ENCODE results near the gene YES1. TPM values are rescaled to one million over a fixed set of nuclear protein-coding genes. Genes with fewer than 3 reads are reported as not detected.

The YES1 gene

DNA sequence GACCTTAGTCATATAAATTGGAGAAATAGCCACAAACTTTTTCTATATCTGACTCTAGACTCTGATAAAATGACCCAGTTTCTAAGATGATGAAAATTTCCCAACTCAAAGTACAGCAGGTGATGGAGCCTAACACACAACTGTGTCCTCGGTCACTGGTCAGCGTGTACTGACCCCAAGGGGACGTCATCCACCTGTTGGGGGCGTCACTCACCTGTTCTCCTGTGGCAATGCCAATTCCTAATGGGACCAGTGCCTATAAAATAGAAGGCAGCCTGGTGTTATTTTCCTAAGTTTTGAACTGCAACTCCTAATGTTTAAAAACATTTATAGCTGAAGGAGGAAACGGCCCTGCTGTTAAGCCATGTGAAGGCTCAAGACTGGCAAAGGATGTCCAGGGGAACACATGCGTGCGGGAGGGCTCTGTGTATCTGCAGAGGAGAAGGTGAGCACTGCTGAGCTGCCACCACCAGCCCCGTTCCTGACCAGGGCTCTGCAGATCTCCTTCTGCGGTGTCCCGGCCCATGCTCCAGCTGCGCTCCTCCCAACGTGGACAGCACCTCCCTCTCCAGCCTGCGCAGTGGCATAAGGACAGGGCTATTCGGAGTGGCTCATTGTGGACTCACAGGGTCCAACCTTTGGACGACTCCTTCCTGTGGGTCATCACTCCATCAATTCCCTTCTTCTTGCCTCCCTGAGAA is 133.4 kb downstream of the YES1 start:
- Histone ChIP-seq H3K36me3 (ENCODE audit: insufficient read depth, low read length) (peaks cover 40% of the 10 kb centered on the region), H3K9me3 (replicated peaks; ENCODE audit: low read length) (no peaks in the 10 kb centered on the region), H3K4me2 (ENCODE audit: low read length) (no peak overlapping the region), H3K9ac (ENCODE audit: low read depth, low read length) (no peak overlapping the region), H3K4me1 (ENCODE audit: control insufficient read depth, insufficient read depth, low read length) (no peaks in the 10 kb centered on the region), H3K4me3 (ENCODE audit: low read length) (no peak overlapping the region), H3K27me3 (ENCODE audit: control insufficient read depth, insufficient read depth, low read length) (no peaks in the 10 kb centered on the region)

- Histone ChIP-seq H3K9ac (ENCODE audit: low read depth, low read length) (no peak overlapping the region), H3K9me3 (replicated peaks; ENCODE audit: low read length) (no peaks in the 10 kb centered on the region), H3K27me3 (ENCODE audit: control insufficient read depth, insufficient read depth, low read length) (no peaks in the 10 kb centered on the region), H3K36me3 (ENCODE audit: insufficient read depth, low read length) (peaks cover 43% of the 10 kb centered on the region), H3K4me1 (ENCODE audit: control insufficient read depth, insufficient read depth, low read length) (no peaks in the 10 kb centered on the region), H3K4me2 (ENCODE audit: low read length) (no peak overlapping the region), H3K4me3 (ENCODE audit: low read length) (no peak overlapping the region)
Measured at GRCh38 chr18:677951-678381, 134.1 kb downstream of the YES1 start.

GRCh38 chr18:677145-677544 is 134.9 kb downstream of the YES1 start:
- no peak overlapping the region for H3K4me2 ChIP-seq (ENCODE audit: low read length)
- no peaks in the 10 kb centered on the region for H3K4me1 ChIP-seq (ENCODE audit: control insufficient read depth, insufficient read depth, low read length)
- H3K27me3 ChIP-seq (ENCODE audit: control insufficient read depth, insufficient read depth, low read length), result no peaks in the 10 kb centered on the region
- H3K9ac ChIP-seq (ENCODE audit: low read depth, low read length), result no peak overlapping the region
- H3K4me3 ChIP-seq (ENCODE audit: low read length), result no peak overlapping the region
- peaks cover 49% of the 10 kb centered on the region for H3K36me3 ChIP-seq (ENCODE audit: insufficient read depth, low read length)
- no peaks in the 10 kb centered on the region for H3K9me3 ChIP-seq (replicated peaks; ENCODE audit: low read length)

GRCh38 chr18:676736-677135 is 135.3 kb downstream of the YES1 start:
- no peak overlapping the region for H3K4me3 ChIP-seq (ENCODE audit: low read length)
- peaks cover 47% of the 10 kb centered on the region for H3K36me3 ChIP-seq (ENCODE audit: insufficient read depth, low read length)
- no peak overlapping the region for H3K4me2 ChIP-seq (ENCODE audit: low read length)
- H3K4me1 ChIP-seq (ENCODE audit: control insufficient read depth, insufficient read depth, low read length), result no peaks in the 10 kb centered on the region
- no peaks in the 10 kb centered on the region for H3K27me3 ChIP-seq (ENCODE audit: control insufficient read depth, insufficient read depth, low read length)
- H3K9me3 ChIP-seq (replicated peaks; ENCODE audit: low read length), result no peaks in the 10 kb centered on the region
- no peak overlapping the region for H3K9ac ChIP-seq (ENCODE audit: low read depth, low read length)

GRCh38 chr18:676069-676468 is 136.0 kb downstream of the YES1 start:
- no peak overlapping the region for H3K4me3 ChIP-seq (ENCODE audit: low read length)
- H3K36me3 ChIP-seq (ENCODE audit: insufficient read depth, low read length), result peaks cover 45% of the 10 kb centered on the region
- no peaks in the 10 kb centered on the region for H3K9me3 ChIP-seq (replicated peaks; ENCODE audit: low read length)
- H3K27me3 ChIP-seq (ENCODE audit: control insufficient read depth, insufficient read depth, low read length), result no peaks in the 10 kb centered on the region
- no peak overlapping the region for H3K4me2 ChIP-seq (ENCODE audit: low read length)
- H3K4me1 ChIP-seq (ENCODE audit: control insufficient read depth, insufficient read depth, low read length), result no peaks in the 10 kb centered on the region
- no peak overlapping the region for H3K9ac ChIP-seq (ENCODE audit: low read depth, low read length)

- Histone ChIP-seq H3K9ac (ENCODE audit: low read depth, low read length) (no peak overlapping the region), H3K4me1 (ENCODE audit: control insufficient read depth, insufficient read depth, low read length) (no peaks in the 10 kb centered on the region), H3K9me3 (replicated peaks; ENCODE audit: low read length) (no peaks in the 10 kb centered on the region), H3K36me3 (ENCODE audit: insufficient read depth, low read length) (peaks cover 53% of the 10 kb centered on the region), H3K4me3 (ENCODE audit: low read length) (no peak overlapping the region), H3K4me2 (ENCODE audit: low read length) (no peak overlapping the region), H3K27me3 (ENCODE audit: control insufficient read depth, insufficient read depth, low read length) (no peaks in the 10 kb centered on the region)
Measured at GRCh38 chr18:675307-675706, 136.7 kb downstream of the YES1 start.

DNA sequence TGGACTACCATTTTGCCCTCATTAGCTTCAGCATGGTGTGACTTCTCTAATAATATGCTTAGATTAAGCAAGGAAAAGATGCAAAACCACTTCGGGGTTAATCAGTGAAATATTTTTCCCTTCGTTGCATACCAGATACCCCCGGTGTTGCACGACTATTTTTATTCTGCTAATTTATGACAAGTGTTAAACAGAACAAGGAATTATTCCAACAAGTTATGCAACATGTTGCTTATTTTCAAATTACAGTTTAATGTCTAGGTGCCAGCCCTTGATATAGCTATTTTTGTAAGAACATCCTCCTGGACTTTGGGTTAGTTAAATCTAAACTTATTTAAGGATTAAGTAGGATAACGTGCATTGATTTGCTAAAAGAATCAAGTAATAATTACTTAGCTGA is 138.3 kb downstream of the YES1 start:
- Histone ChIP-seq H3K4me1 (ENCODE audit: control insufficient read depth, insufficient read depth, low read length) (no peaks in the 10 kb centered on the region), H3K36me3 (ENCODE audit: insufficient read depth, low read length) (peaks cover 59% of the 10 kb centered on the region), H3K9ac (ENCODE audit: low read depth, low read length) (no peak overlapping the region), H3K9me3 (replicated peaks; ENCODE audit: low read length) (no peaks in the 10 kb centered on the region), H3K4me3 (ENCODE audit: low read length) (no peak overlapping the region), H3K4me2 (ENCODE audit: low read length) (no peak overlapping the region), H3K27me3 (ENCODE audit: control insufficient read depth, insufficient read depth, low read length) (no peaks in the 10 kb centered on the region)

DNA sequence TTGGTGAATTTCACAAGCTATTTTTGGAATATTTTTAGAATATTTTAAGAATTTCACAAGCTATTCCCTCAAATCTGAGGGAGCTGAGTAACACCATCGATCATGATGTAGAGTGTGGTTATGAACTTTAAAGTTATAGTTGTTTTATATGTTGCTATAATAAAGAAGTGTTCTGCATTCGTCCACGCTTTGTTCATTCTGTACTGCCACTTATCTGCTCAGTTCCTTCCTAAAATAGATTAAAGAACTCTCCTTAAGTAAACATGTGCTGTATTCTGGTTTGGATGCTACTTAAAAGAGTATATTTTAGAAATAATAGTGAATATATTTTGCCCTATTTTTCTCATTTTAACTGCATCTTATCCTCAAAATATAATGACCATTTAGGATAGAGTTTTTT is 138.7 kb downstream of the YES1 start:
- no peaks in the 10 kb centered on the region for H3K27me3 ChIP-seq (ENCODE audit: control insufficient read depth, insufficient read depth, low read length)
- no peak overlapping the region for H3K4me2 ChIP-seq (ENCODE audit: low read length)
- no peak overlapping the region for H3K4me3 ChIP-seq (ENCODE audit: low read length)
- peaks cover 61% of the 10 kb centered on the region for H3K36me3 ChIP-seq (ENCODE audit: insufficient read depth, low read length)
- H3K9ac ChIP-seq (ENCODE audit: low read depth, low read length), result no peak overlapping the region
- H3K9me3 ChIP-seq (replicated peaks; ENCODE audit: low read length), result no peaks in the 10 kb centered on the region
- no peaks in the 10 kb centered on the region for H3K4me1 ChIP-seq (ENCODE audit: control insufficient read depth, insufficient read depth, low read length)

Small RNAs within 50 kb of the gene (small RNA-seq; reads per million reads assigned to genes)
- gene BOLA2P1, result not detected
- 0.63 reads per million for gene RNU1-109P
